ENCODE results near the gene CYFIP1.

CYFIP1 gene

DNA sequence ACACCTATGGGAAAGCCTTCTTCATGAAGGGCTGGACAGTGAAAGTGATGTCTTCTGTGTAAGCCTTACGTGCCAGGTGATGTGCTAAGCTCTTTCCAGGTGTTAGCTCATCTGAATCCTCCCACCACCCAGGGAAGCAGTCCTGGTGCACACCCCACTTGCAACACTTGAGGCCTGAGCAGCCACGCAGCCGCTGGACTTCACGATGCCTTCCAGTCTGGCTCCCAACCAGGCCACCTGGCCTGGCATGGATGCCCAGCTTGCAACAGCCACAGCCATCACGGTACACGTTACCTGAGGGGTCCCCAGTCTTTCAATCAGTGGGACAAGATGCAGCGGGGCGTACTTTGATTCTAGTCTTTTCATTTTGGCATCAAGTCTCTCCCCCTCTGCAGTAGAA is 105.9 kb downstream of the CYFIP1 start:
- in situ Hi-C loops (cut with MboI; ENCODE audit: low sequenced_read_pairs), result no loop called here

DNA sequence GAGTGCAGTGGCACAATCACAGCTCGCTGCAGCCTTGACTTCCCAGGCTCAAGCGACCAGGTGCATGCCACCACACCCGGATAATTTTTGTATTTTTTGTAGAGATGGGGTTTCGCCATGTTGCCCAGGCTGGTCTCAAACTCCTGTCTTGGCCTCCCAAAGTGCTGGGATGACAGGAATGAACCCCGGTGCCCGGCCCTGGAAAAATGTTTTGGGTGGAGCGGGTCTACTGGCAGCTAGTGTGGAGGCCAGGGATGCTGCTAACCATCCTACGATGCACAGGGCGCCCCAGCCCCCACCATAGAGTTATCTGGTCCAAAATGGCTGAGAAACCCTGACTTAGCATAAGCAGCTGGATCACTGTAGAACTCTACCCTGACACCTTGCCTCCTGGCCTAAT is 106.3 kb downstream of the CYFIP1 start:
- in situ Hi-C loops (cut with MboI; ENCODE audit: low sequenced_read_pairs), result no loop called here

DNA sequence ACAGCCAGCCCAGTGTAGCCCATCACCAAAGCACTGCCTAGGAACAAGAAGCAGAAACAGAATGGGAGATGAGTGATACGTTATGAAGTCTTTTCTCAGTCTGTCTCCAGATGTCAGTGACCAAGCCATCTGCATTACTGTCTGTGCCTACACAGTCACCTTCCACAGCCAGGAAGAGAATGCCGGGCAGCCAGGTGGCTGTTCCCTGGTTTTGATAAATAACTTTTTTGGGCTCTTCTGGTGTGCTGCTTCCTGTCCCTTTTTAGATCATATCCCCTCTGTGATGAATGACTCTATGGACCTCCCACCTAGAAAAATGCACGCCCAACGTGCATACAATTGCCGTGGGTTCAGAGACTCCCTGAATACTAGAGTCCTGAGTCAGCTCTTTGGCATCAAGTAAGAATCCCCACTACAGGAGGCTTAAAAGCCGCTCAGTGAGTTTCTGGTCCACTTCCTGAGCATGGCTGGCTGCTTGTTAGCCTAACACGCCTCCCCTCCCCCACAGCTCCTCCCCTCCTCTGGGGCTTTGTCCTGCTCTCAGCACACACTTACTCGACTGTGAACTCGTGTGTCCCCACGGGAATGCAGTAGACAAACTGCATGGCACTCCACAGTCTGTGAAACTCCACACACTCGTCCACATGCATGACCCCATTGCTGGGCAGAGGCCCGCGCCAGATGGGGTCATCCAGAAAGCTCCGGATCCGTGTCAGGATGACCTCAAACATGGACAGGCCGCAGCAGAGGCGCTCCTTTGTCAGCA is 107.0 kb downstream of the CYFIP1 start:
- in situ Hi-C loops (cut with MboI; ENCODE audit: low sequenced_read_pairs), result no loop called here

DNA sequence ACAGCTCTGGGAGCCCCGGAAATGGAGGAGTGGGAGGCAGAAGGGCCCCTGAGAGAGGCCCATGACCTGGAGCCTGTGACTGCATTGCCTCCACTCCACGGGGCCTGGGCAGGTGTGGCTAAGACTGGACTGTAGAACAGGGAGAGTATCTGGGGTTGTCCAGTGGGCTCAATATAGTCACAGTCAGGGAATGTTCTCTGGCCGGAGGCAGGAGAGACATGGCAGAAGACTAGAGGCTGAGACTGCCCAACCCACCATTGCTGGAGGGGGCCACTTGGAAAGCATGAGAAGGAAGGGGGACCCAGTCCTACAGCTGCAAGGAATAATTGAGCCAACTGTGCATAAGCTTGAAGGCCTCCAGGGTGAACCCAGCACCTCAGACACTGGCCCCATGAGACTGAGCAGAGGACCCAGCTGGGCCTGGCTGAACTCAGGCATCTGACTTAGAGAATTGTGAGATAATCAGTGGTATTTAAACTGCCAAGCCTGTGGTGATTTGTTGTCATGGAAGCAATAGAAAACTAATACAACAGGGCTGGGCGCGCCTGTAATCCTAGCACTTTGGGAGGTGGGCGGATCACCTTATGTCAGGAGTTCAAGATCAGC is 108.6 kb downstream of the CYFIP1 start:
- in situ Hi-C loops (cut with MboI; ENCODE audit: low sequenced_read_pairs), result no loop called here

DNA sequence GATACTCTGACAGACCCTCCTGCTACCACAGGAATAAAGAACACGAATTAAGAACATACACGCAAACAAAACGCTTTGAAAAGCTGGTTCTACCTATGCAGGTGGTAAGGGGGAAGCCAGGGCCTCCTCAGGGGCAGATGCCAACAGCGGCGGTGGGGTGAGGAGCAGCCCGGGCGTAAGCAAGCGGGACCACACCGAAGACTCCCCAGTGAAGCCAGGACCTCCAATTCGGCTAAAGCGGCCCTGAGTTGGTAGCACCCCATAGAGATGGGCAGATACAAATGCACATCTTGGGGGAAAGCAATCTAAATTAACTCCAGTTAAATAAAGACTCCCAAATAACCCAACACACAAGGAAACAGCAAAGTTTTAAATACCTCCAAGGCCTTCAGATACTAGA is 109.3 kb downstream of the CYFIP1 start:
- in situ Hi-C loops (cut with MboI; ENCODE audit: low sequenced_read_pairs), result no loop called here

DNA sequence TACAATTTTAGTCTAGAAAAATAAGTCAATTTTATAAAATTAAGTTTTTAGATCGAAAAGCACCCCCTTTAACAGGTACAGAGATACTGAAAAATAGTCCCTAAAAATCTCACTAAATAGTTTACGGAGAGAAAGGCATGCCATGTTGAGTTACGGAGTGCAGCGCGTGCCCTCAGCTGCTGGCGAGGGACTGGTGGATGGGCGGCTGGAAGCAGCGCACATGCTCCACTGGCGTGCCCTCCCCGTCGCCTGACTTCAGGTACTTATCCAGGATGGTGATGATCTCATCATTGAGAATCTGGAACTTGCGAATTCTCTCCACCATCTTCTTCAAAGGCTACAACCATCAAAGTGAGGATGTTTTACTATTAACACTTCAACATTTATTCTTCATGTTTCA is 110.3 kb downstream of the CYFIP1 start:
- in situ Hi-C loops (cut with MboI; ENCODE audit: low sequenced_read_pairs), result no loop called here

DNA sequence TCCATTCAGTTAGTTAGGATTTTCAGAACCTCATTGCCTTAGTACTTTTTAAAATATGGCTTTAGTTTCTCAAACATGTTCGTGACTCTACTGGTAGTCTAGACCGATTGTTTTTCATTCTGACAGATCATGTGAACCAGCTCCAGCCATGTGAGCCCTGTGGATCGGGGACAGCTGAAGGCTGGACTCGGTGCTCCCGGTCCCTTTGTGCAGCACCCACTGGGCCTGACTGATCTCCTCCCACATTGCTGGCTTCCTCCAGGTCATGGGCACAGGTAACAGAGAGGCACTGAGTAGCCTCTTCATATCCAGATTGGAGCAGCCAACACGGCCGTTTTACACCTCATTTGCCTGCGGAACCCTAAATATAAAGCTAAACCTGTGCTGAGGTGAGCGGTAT is 111.2 kb downstream of the CYFIP1 start:
- in situ Hi-C loops (cut with MboI; ENCODE audit: low sequenced_read_pairs), result no loop called here

DNA sequence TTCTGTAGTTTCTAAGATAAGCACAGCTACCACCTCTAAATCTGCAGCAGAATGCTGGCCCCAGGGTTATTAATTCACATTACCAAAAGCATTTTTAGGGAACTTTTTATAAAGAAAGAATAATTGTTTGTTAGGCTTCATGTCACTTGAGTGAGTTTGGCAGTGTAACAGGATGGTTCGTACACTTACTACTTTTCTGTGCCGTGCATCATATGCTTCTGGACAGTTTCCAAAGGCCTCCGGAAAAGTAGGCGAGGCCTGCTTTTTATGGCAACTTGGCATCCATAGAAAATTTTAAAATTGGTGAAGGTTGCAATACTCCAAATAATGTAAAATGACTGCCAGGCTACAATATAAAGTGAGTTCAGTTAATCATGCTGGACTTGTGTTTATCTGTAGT is 111.7 kb downstream of the CYFIP1 start:
- in situ Hi-C loops (cut with MboI; ENCODE audit: low sequenced_read_pairs), result no loop called here

DNA sequence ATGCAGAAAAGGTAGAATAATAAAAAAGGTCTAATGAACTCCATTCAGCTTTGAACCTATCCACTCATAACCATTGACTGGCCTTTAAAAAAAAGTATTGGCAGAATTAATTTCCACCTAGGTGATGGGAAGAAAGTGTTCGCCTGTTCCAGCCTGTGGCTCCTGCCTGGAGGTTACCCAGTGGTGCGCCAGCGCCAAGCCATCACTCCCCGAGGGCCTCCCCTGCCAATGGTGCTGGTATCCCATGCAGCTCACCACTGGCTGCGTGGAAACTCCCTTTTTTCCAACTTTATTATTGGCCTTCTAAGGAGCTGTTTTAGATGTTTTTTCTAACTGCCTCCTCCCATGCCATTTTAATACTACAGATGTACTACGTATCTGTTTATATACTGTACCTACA is 112.3 kb downstream of the CYFIP1 start:
- in situ Hi-C loops (cut with MboI; ENCODE audit: low sequenced_read_pairs), result no loop called here

DNA sequence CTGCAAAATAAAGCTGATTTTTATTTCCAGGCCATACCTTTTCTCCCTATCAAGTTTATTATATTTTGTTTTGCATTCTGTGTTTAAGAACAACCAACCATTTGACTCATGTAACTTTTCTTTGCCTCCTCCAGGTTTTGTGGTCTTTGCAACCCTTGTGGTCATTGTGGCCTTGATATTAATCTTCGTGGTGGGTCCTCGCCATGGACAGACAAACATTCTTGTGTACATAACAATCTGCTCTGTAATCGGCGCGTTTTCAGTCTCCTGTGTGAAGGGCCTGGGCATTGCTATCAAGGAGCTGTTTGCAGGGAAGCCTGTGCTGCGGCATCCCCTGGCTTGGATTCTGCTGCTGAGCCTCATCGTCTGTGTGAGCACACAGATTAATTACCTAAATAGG is 114.1 kb downstream of the CYFIP1 start:
- in situ Hi-C loops (cut with MboI; ENCODE audit: low sequenced_read_pairs), result no loop called here

DNA sequence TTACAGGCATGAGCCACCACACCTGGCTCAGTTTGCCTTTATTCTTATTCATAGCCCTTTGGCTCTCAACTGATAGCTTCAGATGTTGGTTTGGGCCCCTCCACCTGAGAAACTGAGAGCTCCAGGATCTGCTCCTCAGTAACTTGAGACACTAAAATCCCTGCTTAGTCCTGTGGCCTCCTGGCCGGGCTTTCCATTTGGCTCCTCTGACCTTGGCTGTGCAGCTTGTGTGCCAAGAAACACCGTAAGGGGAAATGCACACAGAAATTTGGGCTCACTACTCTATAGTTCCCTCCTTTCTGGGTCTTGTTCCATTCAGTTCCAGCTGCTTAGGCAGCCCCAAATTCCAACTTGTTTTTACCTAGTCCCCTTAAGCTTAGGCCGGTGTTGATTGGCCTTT is 116.8 kb downstream of the CYFIP1 start:
- in situ Hi-C loops (cut with MboI; ENCODE audit: low sequenced_read_pairs), result no loop called here

DNA sequence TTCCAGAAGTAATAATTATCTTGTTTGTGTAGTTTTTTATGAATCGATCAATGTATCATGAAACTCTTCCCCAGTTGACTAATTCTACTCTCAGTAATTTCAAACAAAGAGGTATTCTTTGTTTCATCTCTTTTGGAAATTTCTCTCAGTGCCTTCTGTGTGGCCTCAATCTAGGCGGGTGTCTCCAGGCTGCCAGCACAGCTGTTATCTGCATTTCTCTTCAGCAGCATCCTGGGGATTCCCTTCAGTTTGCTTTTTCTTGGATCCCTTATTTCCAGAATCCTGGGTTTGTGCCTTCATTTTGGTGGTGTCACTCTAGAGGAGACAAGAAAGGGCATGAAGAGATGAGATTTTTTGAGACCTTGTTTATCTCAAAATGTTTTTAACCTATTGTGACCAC is 119.0 kb downstream of the CYFIP1 start:
- in situ Hi-C loops (cut with MboI; ENCODE audit: low sequenced_read_pairs), result no loop called here

DNA sequence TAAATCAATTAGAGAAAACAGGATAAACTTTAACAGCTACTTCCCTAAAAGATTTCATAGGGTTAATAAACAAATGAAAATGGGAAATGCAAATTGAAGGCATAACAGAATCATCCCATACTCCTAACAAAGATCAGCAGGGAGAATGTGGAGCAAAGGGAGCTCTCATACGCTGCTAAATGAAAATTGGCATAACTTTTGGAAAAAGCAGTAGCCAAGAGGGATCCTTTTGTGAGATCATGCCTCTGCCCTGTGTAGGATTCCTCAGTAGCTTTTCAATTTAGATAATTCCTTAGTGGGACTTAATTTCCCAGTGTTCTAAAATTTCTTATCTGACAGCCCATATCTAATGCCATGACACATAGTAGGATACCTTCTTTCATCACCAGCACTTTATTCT is 123.5 kb downstream of the CYFIP1 start:
- in situ Hi-C loops (cut with MboI; ENCODE audit: low sequenced_read_pairs), result no loop called here

DNA sequence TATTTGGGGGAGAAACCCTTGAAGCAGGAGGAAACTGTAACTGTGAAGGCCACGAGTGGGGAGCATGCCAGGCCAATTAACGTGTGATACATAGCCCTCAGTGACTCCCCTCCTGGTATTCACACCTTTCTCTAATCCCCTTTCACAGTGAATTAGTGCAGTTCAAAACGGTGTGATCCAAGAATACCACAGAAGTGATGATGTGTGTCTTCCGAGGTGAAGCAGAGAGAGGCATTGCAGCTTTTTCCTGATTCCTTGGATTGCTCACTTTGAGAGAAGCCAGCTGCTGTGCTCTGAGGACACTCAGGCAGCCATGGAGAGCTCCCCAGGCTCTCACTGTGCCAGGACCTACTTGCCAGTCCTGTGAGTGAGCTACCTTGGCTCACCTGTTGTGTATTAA is 124.4 kb downstream of the CYFIP1 start:
- in situ Hi-C loops (cut with MboI; ENCODE audit: low sequenced_read_pairs), result no loop called here

DNA sequence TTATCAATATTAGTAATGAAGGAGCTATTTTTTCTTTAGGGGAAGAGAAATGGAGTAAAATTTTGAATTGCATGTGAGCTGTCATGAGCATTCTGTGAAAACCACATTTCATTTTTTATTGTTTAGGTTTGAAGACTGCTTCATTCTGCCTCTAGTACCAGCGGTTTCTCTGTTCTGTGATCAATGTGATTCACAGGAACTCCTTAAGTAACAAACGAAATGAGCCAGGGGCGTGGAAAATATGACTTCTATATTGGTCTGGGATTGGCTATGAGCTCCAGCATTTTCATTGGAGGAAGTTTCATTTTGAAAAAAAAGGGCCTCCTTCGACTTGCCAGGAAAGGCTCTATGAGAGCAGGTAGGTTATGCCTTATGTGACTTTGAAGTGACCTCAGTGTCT is 128.7 kb downstream of the CYFIP1 start:
- in situ Hi-C loops (cut with MboI; ENCODE audit: low sequenced_read_pairs), result no loop called here

DNA sequence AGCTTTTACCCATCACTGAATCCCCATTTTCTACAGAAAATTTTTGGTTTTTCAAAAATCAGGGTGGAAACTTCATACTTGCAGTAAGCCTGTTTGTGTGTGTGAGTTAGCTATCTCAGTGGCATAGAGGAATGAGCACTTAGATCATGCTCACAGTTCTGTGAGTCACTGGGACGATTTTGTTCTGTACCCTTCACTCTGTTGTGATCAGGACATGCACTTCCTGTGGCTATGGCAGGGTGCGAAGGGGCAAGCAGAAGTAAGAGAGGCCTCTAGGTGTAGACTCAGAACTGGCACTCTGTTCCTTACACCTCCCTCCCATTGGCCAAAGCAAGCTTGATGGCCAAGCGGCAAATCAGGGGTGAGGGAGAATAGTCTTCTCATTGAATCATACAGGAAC is 130.1 kb downstream of the CYFIP1 start:
- in situ Hi-C loops (cut with MboI; ENCODE audit: low sequenced_read_pairs), result no loop called here

DNA sequence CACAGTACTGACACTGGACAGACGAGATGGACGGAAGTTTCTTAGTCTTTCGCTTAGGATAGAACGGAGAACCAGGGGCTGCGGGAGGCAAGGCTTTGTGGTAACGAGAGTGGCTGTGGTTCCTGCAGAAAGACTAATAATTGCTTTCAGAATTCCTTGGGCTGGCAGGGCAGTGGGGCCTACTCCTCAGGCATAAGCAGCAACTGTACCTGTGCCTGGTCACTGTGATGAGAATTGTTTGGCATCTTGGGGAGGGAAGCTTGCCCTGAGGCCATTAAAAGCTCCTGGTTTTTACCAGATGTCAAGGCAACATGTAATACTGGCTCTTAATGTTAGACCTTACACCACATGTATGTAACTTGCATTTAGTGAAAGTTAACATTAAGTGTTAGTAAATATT is 134.1 kb downstream of the CYFIP1 start:
- in situ Hi-C loops (cut with MboI; ENCODE audit: low sequenced_read_pairs), result no loop called here

DNA sequence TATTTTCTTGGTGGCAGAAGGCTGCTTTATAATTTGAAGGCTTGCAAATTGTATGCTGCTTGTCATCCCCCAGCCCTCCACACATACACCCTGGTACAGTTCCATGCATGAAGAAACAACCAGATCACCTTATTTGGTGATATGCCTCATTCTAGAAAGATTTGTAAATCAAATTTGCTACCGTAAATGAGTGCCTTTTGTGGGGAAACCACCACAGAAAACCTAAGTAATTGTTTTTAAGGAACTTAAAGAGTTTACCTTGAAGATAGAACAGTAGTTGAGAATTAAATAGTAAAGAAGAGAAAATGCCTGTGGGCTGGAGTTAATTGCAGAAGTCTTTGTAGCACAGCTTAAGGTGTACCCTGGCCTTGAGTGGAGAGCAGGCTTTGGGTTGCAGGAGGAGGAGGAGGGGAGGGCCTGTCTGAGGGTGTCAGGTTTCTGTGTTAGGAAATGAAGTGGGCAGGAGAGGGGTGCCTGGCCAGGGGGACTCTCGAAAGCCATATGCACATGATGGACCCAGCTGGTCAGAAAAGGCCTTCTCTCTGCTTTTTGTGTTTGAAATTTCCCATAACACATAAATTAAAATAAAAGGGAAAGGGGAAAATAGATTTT is 134.8 kb downstream of the CYFIP1 start:
- in situ Hi-C loops (cut with MboI; ENCODE audit: low sequenced_read_pairs), result no loop called here

DNA sequence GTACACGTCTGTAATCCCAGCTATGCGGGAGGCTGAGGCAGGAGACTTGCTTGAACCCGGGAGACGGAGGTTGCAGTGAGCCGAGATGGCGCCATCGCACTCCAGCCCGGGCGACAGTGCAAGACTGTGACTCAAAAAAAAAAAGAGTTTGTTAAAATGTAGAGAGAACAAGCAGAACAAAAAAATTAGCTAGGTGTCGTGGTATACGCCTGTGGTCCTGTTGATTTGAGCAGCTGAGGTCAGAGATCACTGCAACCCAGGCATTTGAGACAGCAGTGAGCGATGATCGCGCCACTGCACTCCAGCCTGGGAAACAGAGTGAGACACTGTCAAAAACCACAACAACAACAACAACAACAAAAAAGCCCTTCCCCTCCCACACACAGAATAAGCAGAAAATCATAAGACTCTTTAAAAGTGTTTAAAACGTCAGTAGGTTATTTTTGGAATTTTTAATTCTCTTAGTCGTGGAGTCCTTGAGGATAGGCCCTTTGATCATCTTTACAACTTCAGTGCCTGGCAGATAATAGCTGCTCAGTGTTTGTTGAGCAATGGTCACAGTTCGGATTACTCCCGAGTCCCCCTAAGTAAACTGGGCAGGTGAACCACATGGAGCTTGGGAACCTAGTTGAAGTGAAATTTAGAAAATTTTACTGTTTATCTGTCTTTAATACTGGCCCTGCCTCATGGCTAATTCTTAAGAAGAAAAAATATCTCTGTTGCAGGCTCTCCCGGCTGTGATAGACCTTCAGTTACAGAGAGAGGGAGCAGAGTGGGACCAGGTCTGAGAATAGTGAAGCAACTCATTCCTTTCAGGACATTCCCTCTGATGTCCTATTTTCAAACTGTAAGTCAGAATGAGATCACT is 135.5 kb downstream of the CYFIP1 start:
- in situ Hi-C loops (cut with MboI; ENCODE audit: low sequenced_read_pairs), result no loop called here

DNA sequence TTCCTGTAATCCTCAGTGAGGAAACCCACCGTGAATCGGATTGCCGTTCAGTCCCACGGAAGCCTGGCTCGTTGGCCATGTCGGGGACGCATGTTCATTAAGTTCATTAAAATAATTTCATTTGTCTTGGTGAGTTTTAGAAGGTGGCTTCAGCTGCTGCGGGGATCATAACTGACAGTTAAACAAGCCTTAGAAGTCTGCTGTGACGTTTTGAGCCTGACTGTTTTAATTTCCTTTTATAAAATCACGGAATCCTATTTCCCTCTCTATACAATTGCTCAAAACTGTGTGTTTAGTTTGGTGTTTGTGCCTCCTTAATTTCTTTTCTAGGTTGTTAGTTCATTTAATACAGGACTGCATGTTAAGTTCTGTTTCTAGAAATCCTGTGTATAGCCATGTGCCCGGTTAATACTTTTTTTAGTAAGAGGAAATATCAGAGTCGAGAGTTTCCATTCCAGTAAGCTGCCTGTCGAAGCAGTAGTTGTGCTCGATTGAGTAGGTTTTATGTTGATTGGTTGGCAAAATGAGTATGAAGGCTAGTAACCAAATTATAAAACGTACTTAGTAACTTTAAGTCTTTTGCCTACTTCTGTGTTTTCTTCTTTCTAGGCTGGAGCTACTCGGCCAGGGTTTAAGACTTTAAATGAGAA is 141.0 kb downstream of the CYFIP1 start:
- in situ Hi-C loops (cut with MboI; ENCODE audit: low sequenced_read_pairs), result no loop called here

Data from HL-60/S4 treated with phorbol 12-myristate 13-acetate at 8.2 ng/mL for 4 days and 3 days (cell line).